Liver (tissue), 9 donors: Measurements from ENCODE around the gene PPARA. TPM values are rescaled to one million over a fixed set of nuclear protein-coding genes. Genes with fewer than 3 reads are reported as not detected.
A peak's percentile ranks its signal among the peaks of the same experiment; 100 is the strongest.
"Not testable (repeated sequence)": the region's sequence is repeated elsewhere in the genome, so short reads cannot be mapped to it uniquely, and the experiment has no call there.

ENCODE experiments used
- DNase-seq: peaks from one replicate; pipeline ENCODE4 v3.0.0-alpha.2; 2017; ENCODE audit warnings: low spot score
- H3K27ac ChIP-seq, 2 donors: one replicate each; pipeline ENCODE4 v1.7.0; 2013; ENCODE audit warnings: inconsistent platforms in 2 of 2, low read length in 2 of 2, control low read depth in 1 of 2, low read depth in 1 of 2, mild to moderate bottlenecking in 1 of 2
- H3K27me3 ChIP-seq, 4 donors: one replicate each; pipeline versions ENCODE4 v1.6.1 to v1.7.0; 2013; ENCODE audit warnings: low read length in 3 of 4, inconsistent platforms in 1 of 4, mild to moderate bottlenecking in 1 of 4, moderate library complexity in 1 of 4; ENCODE audit not compliant: control insufficient read depth in 4 of 4, insufficient read depth in 4 of 4
- H3K36me3 ChIP-seq, 4 donors: one replicate each; pipeline versions ENCODE4 v1.6.1 to v1.7.0; 2013; ENCODE audit warnings: low read length in 3 of 4, mild to moderate bottlenecking in 3 of 4, low read depth in 1 of 4, moderate library complexity in 1 of 4; ENCODE audit not compliant: control insufficient read depth in 4 of 4, insufficient read depth in 3 of 4
- H3K4me1 ChIP-seq, 4 donors: one replicate each; pipeline versions ENCODE4 v1.6.1 to v1.7.0; 2013; ENCODE audit warnings: low read length in 3 of 4, mild to moderate bottlenecking in 3 of 4, moderate library complexity in 1 of 4; ENCODE audit not compliant: control insufficient read depth in 4 of 4, insufficient read depth in 4 of 4
- H3K4me3 ChIP-seq, 3 donors: one replicate each; pipeline versions ENCODE4 v1.6.1 to v1.7.0; 2013; ENCODE audit warnings: low read length in 3 of 3, control low read depth in 1 of 3, low read depth in 1 of 3, mild to moderate bottlenecking in 1 of 3
- H3K9ac ChIP-seq, 2 donors: one replicate each; pipeline ENCODE4 v1.7.0; 2013; ENCODE audit warnings: low read length in 2 of 2, mild to moderate bottlenecking in 2 of 2, moderate library complexity in 2 of 2, control low read depth in 1 of 2, low read depth in 1 of 2
- H3K9me3 ChIP-seq, 4 donors: one replicate each; pipeline versions ENCODE4 v1.6.1 to v1.7.0; 2013; ENCODE audit warnings: low read length in 3 of 4; ENCODE audit not compliant: control insufficient read depth in 4 of 4
- ATF3 ChIP-seq: IDR thresholded peaks from 2 replicates; pipeline ENCODE4 v1.6.1; 2016; ENCODE audit warnings: antibody characterized with exemption
- CTCF ChIP-seq: fragments of 150-350 bp; IDR thresholded peaks from 2 replicates; pipeline ENCODE4 v1.5.1; 2017; ENCODE audit warnings: improper control_type of control experiment, low read depth, low read length; ENCODE audit not compliant: missing input control
- EGR1 ChIP-seq, 2 donors: IDR thresholded peaks; 2 replicates each; pipeline ENCODE4 v1.6.1; 2016 to 2018; ENCODE audit warnings: antibody characterized with exemption in 2 of 2, low read depth in 2 of 2
- FOXA1 ChIP-seq: IDR thresholded peaks from 2 replicates; pipeline ENCODE4 v1.6.1; 2016; ENCODE audit warnings: antibody characterized with exemption
- FOXA2 ChIP-seq: IDR thresholded peaks from 2 replicates; pipeline ENCODE4 v1.6.1; 2016; ENCODE audit warnings: antibody characterized with exemption
- HNF4A ChIP-seq, 2 donors: conservative IDR thresholded peaks; 2 replicates each; pipeline ENCODE4 v1.6.1; 2016; ENCODE audit warnings: antibody characterized with exemption in 2 of 2, mild to moderate bottlenecking in 2 of 2
- HNF4G ChIP-seq: IDR thresholded peaks from 2 replicates; pipeline ENCODE4 v1.6.1; 2016; ENCODE audit warnings: antibody characterized with exemption
- JUND ChIP-seq, 2 donors: IDR thresholded peaks; 2 replicates each; pipeline ENCODE4 v1.6.1; 2016; ENCODE audit warnings: antibody characterized with exemption in 2 of 2
- MAX ChIP-seq: IDR thresholded peaks from 2 replicates; pipeline ENCODE4 v1.6.1; 2016; ENCODE audit warnings: antibody characterized with exemption
- NR2F2 ChIP-seq: IDR thresholded peaks from 2 replicates; pipeline ENCODE4 v1.6.1; 2016; ENCODE audit warnings: antibody characterized with exemption
- RAD21 ChIP-seq, 2 donors: IDR thresholded peaks; 2 replicates each; pipeline ENCODE4 v1.6.1; 2016; ENCODE audit warnings: antibody characterized with exemption in 2 of 2, mild to moderate bottlenecking in 2 of 2
- REST ChIP-seq: IDR thresholded peaks from 2 replicates; pipeline ENCODE4 v1.6.1; 2016; ENCODE audit warnings: antibody characterized with exemption, mild to moderate bottlenecking
- RXRA ChIP-seq, 2 donors: IDR thresholded peaks; 2 replicates each; pipeline ENCODE4 v1.6.1; 2017 to 2018; ENCODE audit warnings: antibody characterized with exemption in 2 of 2, mild to moderate bottlenecking in 1 of 2
- SP1 ChIP-seq: IDR thresholded peaks from 2 replicates; pipeline ENCODE4 v1.6.1; 2018; ENCODE audit warnings: antibody characterized with exemption, mild to moderate bottlenecking
- YY1 ChIP-seq: IDR thresholded peaks from 2 replicates; pipeline ENCODE4 v1.6.1; 2016; ENCODE audit warnings: antibody characterized with exemption, mild to moderate bottlenecking
- WGBS: extraction: QIAGEN DNeasy Blood & Tissue Kit; methylation state at CpG from one replicate; pipeline ENCODE4 v1.1.7; 2013; 5-methylcytosine and 5-hydroxymethylcytosine counted together
- polyA plus RNA-seq, 2 donors: library from polyadenylated mRNA; stranded (reverse) in 1 of 2; unstranded in 1 of 2; fragments of 200-250 nt in 1 of 2; fragments of >200 nt in 1 of 2; fragmentation: Nextera tagmentation in 1 of 2; extraction: Ambion mirVana in 1 of 2; gene quantifications; one replicate each; pipeline versions ENCODE4 v1.2.1 to v1.2.3, GENCODE V29; 2013 to 2015
- total RNA-seq, 2 donors: library from RNA; depleted of rRNA; stranded (reverse); fragments of >200 nt; gene quantifications; one replicate each; pipeline ENCODE4 v1.2.3, GENCODE V29; 2014
- TF ChIP-seq, protein P1 (sequence below): IDR thresholded peaks from 2 replicates; pipeline ENCODE4 v1.6.1; 2016; ENCODE audit warnings: antibody characterized with exemption
- donor health status: healthy.
- donor health status: healthy.
- donor health status: healthy.
- donor health status: healthy.
- donor health status: healthy.

PPARA gene
- total and polyA plus RNA-seq, 4 donors, result 31.2 to 78.8 (median 41.3) TPM

GRCh38 chr22:46132193-46132829 is 18.0 kb upstream of the PPARA start:
- not testable (repeated sequence) for H3K27me3 ChIP-seq, DNase-seq, H3K9me3 ChIP-seq, H3K36me3 ChIP-seq
- Histone ChIP-seq H3K9ac (peak overlapping the region; percentile 64 to 75), H3K27ac (peak overlapping the region; percentile 93 to 96), H3K4me1 (peaks cover 29 to 79% (median 66%) of the 10 kb centered on the region in 4 donors), H3K4me3 (peak overlapping the region in 2 of 3 donors; percentile 54 to 60)
- WGBS, result 39% methylated on average over 12 of the region's 12 CpGs
- peak; percentile 10 for TF ChIP-seq REST
- TF ChIP-seq HNF4A (conservative IDR thresholded peaks at IDR 0.05), result peak in 1 of 2 donors; percentile 60
- TF ChIP-seq MAX, result peak; percentile 67
- TF ChIP-seq EGR1 (IDR thresholded peaks at IDR 0.05; ENCODE audit: low read depth in 2 of 2), result peak in 1 of 2 donors; percentile 82
- TF ChIP-seq, protein P1, sequence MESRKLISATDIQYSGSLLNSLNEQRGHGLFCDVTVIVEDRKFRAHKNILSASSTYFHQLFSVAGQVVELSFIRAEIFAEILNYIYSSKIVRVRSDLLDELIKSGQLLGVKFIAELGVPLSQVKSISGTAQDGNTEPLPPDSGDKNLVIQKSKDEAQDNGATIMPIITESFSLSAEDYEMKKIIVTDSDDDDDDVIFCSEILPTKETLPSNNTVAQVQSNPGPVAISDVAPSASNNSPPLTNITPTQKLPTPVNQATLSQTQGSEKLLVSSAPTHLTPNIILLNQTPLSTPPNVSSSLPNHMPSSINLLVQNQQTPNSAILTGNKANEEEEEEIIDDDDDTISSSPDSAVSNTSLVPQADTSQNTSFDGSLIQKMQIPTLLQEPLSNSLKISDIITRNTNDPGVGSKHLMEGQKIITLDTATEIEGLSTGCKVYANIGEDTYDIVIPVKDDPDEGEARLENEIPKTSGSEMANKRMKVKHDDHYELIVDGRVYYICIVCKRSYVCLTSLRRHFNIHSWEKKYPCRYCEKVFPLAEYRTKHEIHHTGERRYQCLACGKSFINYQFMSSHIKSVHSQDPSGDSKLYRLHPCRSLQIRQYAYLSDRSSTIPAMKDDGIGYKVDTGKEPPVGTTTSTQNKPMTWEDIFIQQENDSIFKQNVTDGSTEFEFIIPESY, result peak; percentile 34
- TF ChIP-seq YY1, result peak; percentile 82
- TF ChIP-seq RXRA (IDR thresholded peaks at IDR 0.05), result peak in 1 of 2 donors; percentile 62

DNA sequence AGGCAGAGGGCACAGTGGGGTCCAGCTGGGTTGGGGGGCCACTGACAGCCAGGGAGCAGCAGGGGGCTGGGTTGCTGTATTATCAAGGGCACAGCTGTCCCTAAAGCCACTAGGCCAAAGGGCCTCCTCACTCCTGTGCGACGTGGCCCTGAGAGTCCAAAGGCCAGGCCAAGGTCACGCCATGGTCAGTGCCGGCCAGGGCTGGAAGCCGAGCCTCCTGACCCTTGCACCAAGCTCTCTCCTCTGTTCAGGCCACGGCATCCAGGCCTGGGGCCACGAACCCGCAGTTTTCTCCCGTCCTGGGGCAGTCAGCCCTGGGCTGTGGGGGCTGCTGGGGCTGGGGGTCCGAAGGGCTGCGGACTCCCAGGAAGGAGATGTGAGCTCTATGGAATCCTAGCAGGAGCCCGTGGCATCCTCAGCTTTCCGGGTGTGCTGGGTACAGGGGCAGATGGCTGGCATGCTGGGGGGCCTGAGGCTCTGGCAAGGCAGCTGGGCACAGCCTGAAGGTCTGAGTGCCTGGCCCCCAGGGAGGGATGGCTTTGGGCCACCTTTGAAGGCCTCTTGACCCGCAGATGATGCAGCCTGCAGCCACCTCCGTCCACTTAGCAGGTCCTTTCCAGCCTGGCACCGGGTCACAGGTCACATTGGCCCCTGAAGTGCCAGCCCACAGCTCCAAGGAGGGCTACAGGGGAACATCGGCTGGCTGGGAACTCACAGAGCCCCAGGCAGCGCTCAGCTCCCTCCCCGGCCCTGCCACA is 17.3 kb upstream of the PPARA start:
- H3K9ac ChIP-seq, result peak overlapping the region in 1 of 2 donors; percentile 51

More for the DNA sequence above, 17.3 kb upstream of the PPARA start:
- peak overlapping the region in 2 of 3 donors; percentile 12 to 33 for H3K4me3 ChIP-seq
- H3K36me3 ChIP-seq, result peaks cover 0 to 3% (median under 1%) of the 10 kb centered on the region in 4 donors
- H3K4me1 ChIP-seq, result peaks cover 29 to 81% (median 66%) of the 10 kb centered on the region in 4 donors
- TF ChIP-seq ATF3 (no peak), MAX (peak; percentile 49), EGR1 (IDR thresholded peaks at IDR 0.05; ENCODE audit: low read depth in 2 of 2) (no peak), HNF4G (peak; percentile 99), JUND (IDR thresholded peaks at IDR 0.05) (peak in 1 of 2 donors; percentile 48), FOXA2 (peak; percentile 29), FOXA1 (peak; percentile 34), RAD21 (IDR thresholded peaks at IDR 0.05) (peak; percentile 31 to 53), SP1 (peak; percentile 98), NR2F2 (peak; percentile 96), RXRA (IDR thresholded peaks at IDR 0.05) (peak; percentile 98 to 99), HNF4A (conservative IDR thresholded peaks at IDR 0.05) (peak; percentile 97 to 99), YY1 (peak; percentile 60), CTCF (no peak)
- TF ChIP-seq, protein P1, result peak; percentile 56
- WGBS, result 35% methylated on average over 19 of the region's 19 CpGs
- no peaks in the 10 kb centered on the region for H3K9me3 ChIP-seq
- peak overlapping the region; percentile 93 to 96 for H3K27ac ChIP-seq
- peak; percentile 70 for DNase-seq
- no peaks in the 10 kb centered on the region for H3K27me3 ChIP-seq
